Gastrocnemius medialis (tissue), 4 donors: Measurements from ENCODE around the gene OR2AP1. TPM values are rescaled to one million over a fixed set of nuclear protein-coding genes. Genes with fewer than 3 reads are reported as not detected.
"Not testable (repeated sequence)": the region's sequence is repeated elsewhere in the genome, so short reads cannot be mapped to it uniquely, and the experiment has no call there.

Experiments
- ATAC-seq, 2 donors: fragments of 150-250 bp; one replicate each; pipeline ENCODE4 v1.9.1; 2016
- DNase-seq, 2 donors: peaks; one replicate each; pipeline ENCODE4 v3.0.0-alpha.2; 2019
- H3K27ac ChIP-seq, 4 donors: fragments of 200-600 bp; sonication (generic); 1 replicate in 1 of 4; 2 replicates in 3 of 4; pipeline ENCODE4 v1.5.1; 2016 to 2018; ENCODE audit warnings: mild to moderate bottlenecking in 2 of 4, moderate library complexity in 1 of 4
- H3K27me3 ChIP-seq, 3 donors: fragments of 200-600 bp; sonication (generic) in 2 of 3; 1 replicate in 1 of 3; 2 replicates in 2 of 3; pipeline versions ENCODE4 v1.5.1 to v1.6.0; 2016 to 2019; ENCODE audit warnings: mild to moderate bottlenecking in 1 of 3, moderate library complexity in 1 of 3
- H3K36me3 ChIP-seq, 2 donors: fragments of 200-600 bp; sonication (generic) in 1 of 2; one replicate each; pipeline ENCODE4 v1.5.1; 2017 to 2018
- H3K4me1 ChIP-seq, 2 donors: fragments of 200-600 bp; sonication (generic) in 1 of 2; one replicate each; pipeline ENCODE4 v1.5.1; 2016 to 2017; ENCODE audit warnings: mild to moderate bottlenecking in 2 of 2
- H3K4me3 ChIP-seq, 4 donors: fragments of 200-600 bp; sonication (generic) in 3 of 4; 1 replicate in 1 of 4; 2 replicates in 3 of 4; pipeline ENCODE4 v1.5.1; 2016 to 2019; ENCODE audit warnings: mild to moderate bottlenecking in 2 of 4
- H3K9me3 ChIP-seq, 3 donors: fragments of 200-600 bp; sonication (generic) in 2 of 3; 1 replicate in 1 of 3; 2 replicates in 2 of 3; pipeline ENCODE4 v1.5.1; 2016 to 2019
- POLR2A ChIP-seq, 2 donors: fragments of 450-650 bp; IDR thresholded peaks; one replicate each; pipeline ENCODE4 v1.6.1; 2017; ENCODE audit warnings: antibody characterized with exemption in 2 of 2, mild to moderate bottlenecking in 2 of 2, moderate library complexity in 2 of 2
- in situ Hi-C, 4 donors: fragments of 200-750 bp; cut with MboI; loops; one replicate each; pipeline versions ENCODE4 v1.15.0 to v1.8.0; 2017; ENCODE audit warnings: low sequenced_read_pairs in 4 of 4
- intact Hi-C: fragments of 100-400 bp; cut with DNase I; formaldehyde crosslinking; loops from one replicate; pipeline ENCODE4 v1.15.1; 2023; ENCODE audit warnings: low total_unique reads
- total RNA-seq, 4 donors: library from RNA; depleted of rRNA; stranded (reverse); fragments of >200 nt; gene quantifications; one replicate each; pipeline versions ENCODE4 v1.1.0 to v1.2.3, GENCODE V29; 2016
- TF ChIP-seq, protein P1 (sequence below), 5 experiments: fragments of 450-650 bp in 3 of 5; fragments of 200-600 bp in 2 of 5; sonication (generic) in 2 of 5; IDR thresholded peaks in 4 of 5; conservative IDR thresholded peaks in 1 of 5; 1 replicate in 4 of 5; 2 replicates in 1 of 5; pipeline ENCODE4 v1.5.1; 2016 to 2019; ENCODE audit warnings: antibody characterized with exemption in 5 of 5, mild to moderate bottlenecking in 3 of 5, moderate library complexity in 3 of 5

OR2AP1 gene
- not detected for total RNA-seq

DNA sequence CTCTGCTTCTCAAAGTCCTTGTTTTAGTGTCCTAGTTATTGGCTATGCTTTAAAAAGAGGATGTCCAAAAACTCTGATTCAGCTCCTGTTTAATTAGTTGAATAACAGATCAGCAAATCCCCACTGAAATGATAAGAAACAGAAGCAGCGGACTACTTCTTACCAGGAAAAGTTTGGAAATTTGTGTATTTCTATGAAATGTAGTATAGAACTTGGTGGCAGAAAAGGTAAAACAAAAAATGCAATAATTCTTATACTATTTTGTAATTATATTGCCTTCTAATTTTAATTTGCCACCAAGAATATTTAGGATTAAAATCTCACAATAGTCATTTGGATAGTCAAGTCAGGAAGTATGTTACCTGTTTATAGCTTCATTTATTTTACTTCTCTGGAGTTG, at the start of gene OR2AP1:
Gene OR2AP1 (plus strand): TSS at position 301 of the 400 bp plus-strand sequence. CDS start 1,947 bp downstream, outside the sequence.
- Histone ChIP-seq H3K36me3 (no peaks in the 10 kb centered on the region), H3K9me3 (peaks cover 0 to 3% (median 0%) of the 10 kb centered on the region in 3 donors), H3K4me3 (no peak within 1 kb of the TSS), H3K27me3 (no peaks in the 10 kb centered on the region), H3K27ac (no peak within 1 kb of the TSS), H3K4me1 (no peaks in the 10 kb centered on the region)
- ATAC-seq (no peak), DNase-seq (no peak)
- intact Hi-C loops, result no loop called here
- TF ChIP-seq, protein P1, sequence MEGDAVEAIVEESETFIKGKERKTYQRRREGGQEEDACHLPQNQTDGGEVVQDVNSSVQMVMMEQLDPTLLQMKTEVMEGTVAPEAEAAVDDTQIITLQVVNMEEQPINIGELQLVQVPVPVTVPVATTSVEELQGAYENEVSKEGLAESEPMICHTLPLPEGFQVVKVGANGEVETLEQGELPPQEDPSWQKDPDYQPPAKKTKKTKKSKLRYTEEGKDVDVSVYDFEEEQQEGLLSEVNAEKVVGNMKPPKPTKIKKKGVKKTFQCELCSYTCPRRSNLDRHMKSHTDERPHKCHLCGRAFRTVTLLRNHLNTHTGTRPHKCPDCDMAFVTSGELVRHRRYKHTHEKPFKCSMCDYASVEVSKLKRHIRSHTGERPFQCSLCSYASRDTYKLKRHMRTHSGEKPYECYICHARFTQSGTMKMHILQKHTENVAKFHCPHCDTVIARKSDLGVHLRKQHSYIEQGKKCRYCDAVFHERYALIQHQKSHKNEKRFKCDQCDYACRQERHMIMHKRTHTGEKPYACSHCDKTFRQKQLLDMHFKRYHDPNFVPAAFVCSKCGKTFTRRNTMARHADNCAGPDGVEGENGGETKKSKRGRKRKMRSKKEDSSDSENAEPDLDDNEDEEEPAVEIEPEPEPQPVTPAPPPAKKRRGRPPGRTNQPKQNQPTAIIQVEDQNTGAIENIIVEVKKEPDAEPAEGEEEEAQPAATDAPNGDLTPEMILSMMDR (IDR thresholded peaks at IDR 0.05 in 4 of 5, conservative IDR thresholded peaks at IDR 0.05 in 1 of 5), result no peak
- no peak for TF ChIP-seq POLR2A (IDR thresholded peaks at IDR 0.05)
- in situ Hi-C loops, result no loop called here

DNA sequence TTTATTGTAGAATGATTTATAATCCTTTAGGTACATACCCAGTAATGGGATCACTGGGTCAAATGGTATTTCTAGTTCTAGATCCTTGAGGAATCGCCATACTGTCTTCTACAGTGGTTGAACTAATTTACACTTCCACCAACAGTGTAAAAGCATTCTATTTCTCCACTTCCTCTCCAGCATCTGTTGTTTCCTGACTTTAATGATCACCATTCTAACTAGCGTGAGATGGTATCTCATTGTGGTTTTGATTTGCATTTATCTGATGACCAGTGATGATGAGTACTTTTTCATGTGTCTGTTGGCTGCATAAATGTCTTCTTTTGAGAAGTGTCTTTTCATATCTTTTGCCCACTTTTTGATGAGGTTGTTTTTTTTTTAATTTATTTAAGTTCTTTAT, 24.0 kb upstream of the OR2AP1 start:
- H3K9me3 ChIP-seq, ATAC-seq, H3K4me3 ChIP-seq, in situ Hi-C loops, H3K36me3 ChIP-seq, H3K27ac ChIP-seq, H3K27me3 ChIP-seq, H3K4me1 ChIP-seq, intact Hi-C loops, DNase-seq: not testable (repeated sequence)

DNA sequence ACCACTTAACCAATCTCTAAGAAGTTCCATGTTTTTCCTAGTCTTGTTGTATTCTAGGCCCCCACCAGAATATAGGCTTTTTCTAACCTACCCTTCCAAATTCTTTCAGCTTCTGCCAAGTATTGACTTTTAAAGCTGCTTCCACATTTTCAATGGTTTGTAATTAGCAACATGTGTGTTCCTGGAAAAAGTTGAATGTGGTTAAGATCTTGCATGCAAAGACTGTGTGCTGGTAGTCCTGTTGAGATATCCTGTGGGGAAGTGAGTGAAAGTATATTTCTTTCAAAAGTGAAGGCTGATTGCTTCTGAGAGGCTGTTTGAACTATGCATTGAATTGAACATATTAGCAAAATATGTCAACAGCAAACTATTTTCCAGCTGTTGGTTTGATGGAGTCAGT, 23.5 kb upstream of the OR2AP1 start:
- ATAC-seq, result no peak
- H3K27ac ChIP-seq, result no peak overlapping the region
- no peaks in the 10 kb centered on the region for H3K4me1 ChIP-seq
- H3K27me3 ChIP-seq, result no peaks in the 10 kb centered on the region
- DNase-seq, result no peak
- H3K4me3 ChIP-seq, result no peak overlapping the region
- H3K36me3 ChIP-seq, result no peaks in the 10 kb centered on the region
- intact Hi-C loops, result no loop called here
- TF ChIP-seq POLR2A (IDR thresholded peaks at IDR 0.05), result no peak
- TF ChIP-seq, protein P1 (IDR thresholded peaks at IDR 0.05 in 4 of 5, conservative IDR thresholded peaks at IDR 0.05 in 1 of 5), result no peak
- no peaks in the 10 kb centered on the region for H3K9me3 ChIP-seq
- in situ Hi-C loops, result no loop called here

DNA sequence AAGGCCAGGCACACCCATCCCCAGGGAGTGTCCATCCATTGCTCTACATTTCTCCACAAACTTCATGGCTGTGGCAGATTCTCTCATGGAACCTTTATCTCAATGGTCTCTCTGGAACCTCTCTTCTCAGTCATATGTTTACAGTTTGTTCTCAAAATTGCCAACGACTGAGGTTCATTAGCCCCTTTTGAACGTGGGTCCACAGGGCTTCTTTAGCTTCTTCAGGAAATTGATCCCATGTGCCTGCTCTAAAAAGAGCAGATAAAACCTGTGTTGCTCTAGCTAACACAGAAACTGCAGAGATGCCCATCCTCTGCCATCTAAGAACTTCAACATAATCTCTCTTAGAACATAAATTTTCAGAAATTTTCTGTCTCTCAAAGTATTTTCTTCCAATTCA, 23.0 kb upstream of the OR2AP1 start, which contains the start of gene OR6C4:
Gene OR6C4 (plus strand): TSS at position 301 of the 400 bp plus-strand sequence. CDS start 1,625 bp downstream, outside the sequence.
- H3K4me3 ChIP-seq, result no peak within 1 kb of the TSS
- no peak within 1 kb of the TSS for H3K27ac ChIP-seq
- DNase-seq (no peak), ATAC-seq (no peak)
- H3K4me1 ChIP-seq, result no peaks in the 10 kb centered on the region
- in situ Hi-C loops, result no loop called here
- TF ChIP-seq POLR2A (IDR thresholded peaks at IDR 0.05), result no peak
- TF ChIP-seq, protein P1 (IDR thresholded peaks at IDR 0.05 in 4 of 5, conservative IDR thresholded peaks at IDR 0.05 in 1 of 5), result no peak
- intact Hi-C loops, result no loop called here
- no peaks in the 10 kb centered on the region for H3K36me3 ChIP-seq
- H3K27me3 ChIP-seq, result no peaks in the 10 kb centered on the region
- no peaks in the 10 kb centered on the region for H3K9me3 ChIP-seq

DNA sequence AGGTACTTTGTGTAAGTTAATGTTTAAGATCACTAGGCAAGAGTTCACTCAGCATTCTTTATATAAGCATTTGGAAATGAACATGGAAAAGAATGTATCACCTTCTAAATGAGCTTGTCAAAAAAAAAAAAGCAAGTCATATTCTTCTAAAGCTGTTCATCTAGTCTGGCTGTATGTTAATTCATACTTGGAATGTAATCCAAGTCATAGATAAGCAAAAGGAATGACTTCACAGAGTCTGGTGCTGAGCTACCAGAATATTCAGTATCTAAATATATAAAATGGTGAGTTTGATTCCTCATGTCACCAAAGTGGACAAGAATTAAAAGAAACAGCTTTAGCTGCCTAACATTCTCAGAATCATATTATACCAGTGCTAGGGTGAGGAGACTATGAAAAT, 18.0 kb upstream of the OR2AP1 start:
- Histone ChIP-seq H3K9me3 (peaks cover 0 to 18% (median 0%) of the 10 kb centered on the region in 3 donors), H3K4me3 (no peak overlapping the region), H3K4me1 (no peaks in the 10 kb centered on the region), H3K27me3 (no peaks in the 10 kb centered on the region), H3K36me3 (no peaks in the 10 kb centered on the region), H3K27ac (no peak overlapping the region)
- intact Hi-C loops (no loop called here), in situ Hi-C loops (no loop called here)
- ATAC-seq, result no peak
- no peak for DNase-seq
- TF ChIP-seq, protein P1 (IDR thresholded peaks at IDR 0.05 in 4 of 5, conservative IDR thresholded peaks at IDR 0.05 in 1 of 5), result no peak
- TF ChIP-seq POLR2A (IDR thresholded peaks at IDR 0.05), result no peak

DNA sequence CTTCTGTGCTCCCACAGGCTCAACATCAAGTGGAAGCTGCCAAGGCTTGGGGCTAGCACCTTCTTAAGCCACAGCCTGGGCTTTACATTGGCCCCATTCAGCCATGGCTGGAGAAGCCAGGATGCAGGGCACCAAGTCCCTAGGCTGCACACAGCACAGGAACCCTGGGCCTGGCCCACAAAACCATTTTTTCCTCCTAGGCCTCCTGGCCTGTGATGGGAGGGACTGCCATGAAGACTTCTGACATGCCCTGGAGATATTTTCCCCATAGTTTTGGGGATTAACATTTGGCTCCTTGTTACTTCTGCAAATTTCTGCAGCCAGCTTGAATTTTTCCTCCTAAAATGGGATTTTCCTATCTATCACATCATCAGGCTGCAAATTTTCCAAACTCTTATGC, 2.2 kb upstream of the OR2AP1 start:
- in situ Hi-C loops, result not testable (repeated sequence)

DNA sequence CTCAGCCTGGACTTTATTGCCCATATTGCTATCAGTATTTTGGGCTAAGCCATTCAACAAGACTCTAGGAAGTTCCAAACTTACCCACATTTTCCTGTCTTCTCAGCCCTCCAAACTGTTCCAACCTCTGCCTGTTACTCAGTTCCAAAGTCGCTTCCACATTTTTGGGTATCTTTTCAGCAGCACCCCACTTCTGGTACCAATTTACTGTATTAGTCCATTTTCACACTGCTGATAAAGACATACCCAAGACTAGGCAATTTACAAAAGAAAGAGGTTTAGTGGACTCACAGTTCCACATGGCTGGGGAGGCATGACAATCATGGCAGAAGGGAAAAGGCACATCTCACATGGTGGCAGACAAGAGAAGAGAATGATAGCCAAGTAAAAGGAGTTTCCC, 1.6 kb upstream of the OR2AP1 start:
- in situ Hi-C loops, H3K4me1 ChIP-seq, DNase-seq, H3K27ac ChIP-seq, ATAC-seq, H3K4me3 ChIP-seq, intact Hi-C loops, H3K36me3 ChIP-seq, H3K27me3 ChIP-seq, H3K9me3 ChIP-seq: not testable (repeated sequence)

More for the DNA sequence above, 2.2 kb upstream of the OR2AP1 start:
- ATAC-seq, H3K4me1 ChIP-seq, H3K36me3 ChIP-seq, intact Hi-C loops, H3K27me3 ChIP-seq, DNase-seq, H3K9me3 ChIP-seq, H3K4me3 ChIP-seq, H3K27ac ChIP-seq: not testable (repeated sequence)
